GM18907 (cell line): ENCODE data around the gene POC1A.

Experiments
- ATAC-seq: cut with Tn5 transposase; IDR thresholded peaks from one replicate; pipeline ENCODE4 v1.9.1; 2021; ENCODE audit warnings: mild to moderate bottlenecking, moderate library complexity; ENCODE audit not compliant: unreplicated experiment

POC1A gene

DNA sequence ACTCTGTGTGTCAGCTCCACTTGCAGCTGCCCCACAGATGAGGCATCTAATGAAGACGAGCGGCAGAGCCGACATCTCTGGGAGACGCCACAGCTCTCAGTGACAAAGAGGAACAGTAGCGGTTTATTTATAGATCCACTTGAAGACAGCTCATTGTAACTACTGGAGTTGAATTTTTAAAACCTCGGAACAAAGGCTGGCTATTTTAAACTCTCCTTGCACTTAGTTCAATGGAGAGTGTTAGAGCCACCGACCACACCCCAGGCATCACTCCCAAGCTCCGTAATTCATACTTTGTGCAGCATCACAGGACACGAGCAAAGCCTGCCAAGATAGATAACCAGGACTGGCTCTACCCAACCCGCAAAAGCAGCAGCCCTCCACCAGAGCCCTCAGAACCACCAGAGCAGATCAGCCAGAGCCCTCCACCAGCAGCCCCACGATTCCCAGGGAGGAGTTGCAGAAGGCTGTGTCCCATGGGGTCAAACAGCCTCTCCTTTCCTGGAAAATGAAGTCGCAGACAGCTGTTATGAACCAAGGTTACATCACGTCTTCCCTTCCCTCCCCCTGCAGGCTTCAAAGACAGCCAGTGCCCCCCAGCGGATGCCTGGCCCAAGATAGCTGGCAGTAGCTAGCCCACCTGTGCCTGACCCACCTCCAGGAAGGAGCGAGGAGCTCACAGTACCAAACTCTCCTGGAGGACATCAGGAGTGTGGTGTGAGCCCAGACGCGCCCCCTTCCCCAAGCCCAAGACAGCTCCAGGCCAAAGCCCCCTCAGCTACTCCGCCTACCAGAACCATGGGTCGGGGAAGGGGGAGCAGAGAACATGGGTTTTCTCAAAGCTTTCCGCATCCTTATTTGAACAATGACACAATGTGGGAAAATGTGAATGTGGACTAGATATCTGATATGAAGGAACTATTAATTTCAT is 45.7 kb downstream of the POC1A start:
- ATAC-seq, result no peak

DNA sequence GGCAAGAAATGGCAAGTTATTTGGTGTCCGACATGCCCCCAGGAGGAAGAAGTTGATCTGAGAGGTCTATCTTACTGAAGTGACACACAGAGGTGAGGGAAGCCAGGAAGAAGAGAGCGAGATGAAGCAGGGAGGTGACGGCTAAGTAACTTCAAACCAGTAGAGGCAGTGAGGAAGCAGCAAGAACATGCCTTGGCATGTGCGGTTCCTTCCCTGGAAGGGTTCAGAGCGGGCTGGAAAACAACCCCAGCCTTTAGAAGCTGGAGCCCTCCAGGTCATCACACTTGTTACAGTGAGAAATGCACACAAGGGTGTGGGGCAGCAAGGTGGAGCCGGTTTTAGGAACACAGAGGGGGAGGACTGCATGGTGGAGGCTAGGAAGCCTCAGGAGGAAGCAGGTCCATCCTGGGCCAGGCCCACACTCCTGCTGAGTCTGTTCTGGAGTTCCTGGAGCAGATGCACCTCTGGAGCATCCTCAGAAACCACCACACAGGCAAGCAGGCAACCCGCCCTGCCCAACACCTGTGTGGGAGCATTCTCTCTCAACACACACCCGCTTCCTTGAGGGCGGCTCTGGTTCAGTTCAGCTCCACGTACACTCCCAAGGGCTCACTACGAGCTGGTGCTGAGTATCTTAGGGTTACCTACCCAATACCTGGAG is 47.1 kb downstream of the POC1A start:
- no peak for ATAC-seq

DNA sequence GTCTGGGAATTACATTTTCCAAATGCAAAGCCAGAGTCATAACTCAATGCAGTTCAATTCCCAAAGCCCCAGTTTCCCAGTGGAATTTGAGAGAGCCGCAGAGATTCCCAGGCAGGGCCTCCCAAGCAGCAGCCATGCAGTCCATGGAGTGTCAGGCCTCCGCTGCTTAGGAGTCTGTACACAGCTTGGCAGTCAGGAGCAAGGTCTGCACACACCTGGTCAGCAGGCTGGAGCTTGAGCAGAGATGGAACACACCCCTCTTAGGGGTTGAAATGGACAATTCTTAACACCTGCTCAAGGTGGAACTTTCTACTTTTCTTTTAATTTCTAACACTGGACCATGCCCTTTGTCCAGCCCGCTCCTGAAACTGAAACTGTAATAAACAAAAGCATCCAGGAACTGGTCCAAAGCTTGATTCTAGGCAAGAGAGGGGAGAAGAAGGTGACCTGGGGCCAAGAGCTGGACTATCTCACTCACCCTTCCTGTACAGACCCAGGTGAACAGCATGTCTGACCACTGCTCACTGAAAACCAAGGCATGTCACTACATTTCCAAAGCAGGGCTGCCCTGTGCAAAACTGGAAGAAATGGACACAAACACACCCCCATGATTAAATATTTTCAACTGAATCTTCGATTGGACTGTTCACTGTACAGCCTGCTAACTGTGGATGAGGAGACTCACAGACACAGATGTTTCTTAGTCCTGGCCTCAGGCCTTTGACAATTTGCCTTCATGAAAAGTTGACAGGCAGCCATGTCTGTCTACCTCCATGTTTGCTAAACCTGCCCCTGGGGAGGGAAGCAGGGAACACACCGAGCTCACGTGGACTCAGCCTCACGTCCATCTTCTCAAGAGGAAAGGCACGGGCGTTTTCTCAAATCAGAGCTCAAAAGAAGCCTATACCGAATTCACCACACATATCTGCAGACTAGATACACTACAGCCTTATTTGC is 49.3 kb downstream of the POC1A start:
- no peak for ATAC-seq

DNA sequence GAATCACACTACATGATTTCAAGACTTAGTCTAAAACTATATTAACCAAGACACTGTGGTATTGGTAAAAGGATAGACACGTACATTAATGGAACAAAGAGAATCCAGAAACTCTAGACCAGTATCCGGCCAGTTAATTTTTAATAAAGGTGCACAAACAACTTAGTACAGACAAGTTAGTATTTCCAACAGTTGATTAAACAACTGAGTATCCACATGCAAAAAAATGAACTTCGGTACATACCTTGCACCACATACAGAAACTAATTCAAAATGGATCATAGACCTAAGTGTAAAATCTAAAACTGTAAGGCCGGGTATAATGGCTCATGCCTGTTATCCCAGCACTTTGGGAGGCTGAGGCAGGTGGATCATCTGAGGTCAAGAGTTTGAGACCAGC is 51.3 kb downstream of the POC1A start:
- no peak for ATAC-seq

DNA sequence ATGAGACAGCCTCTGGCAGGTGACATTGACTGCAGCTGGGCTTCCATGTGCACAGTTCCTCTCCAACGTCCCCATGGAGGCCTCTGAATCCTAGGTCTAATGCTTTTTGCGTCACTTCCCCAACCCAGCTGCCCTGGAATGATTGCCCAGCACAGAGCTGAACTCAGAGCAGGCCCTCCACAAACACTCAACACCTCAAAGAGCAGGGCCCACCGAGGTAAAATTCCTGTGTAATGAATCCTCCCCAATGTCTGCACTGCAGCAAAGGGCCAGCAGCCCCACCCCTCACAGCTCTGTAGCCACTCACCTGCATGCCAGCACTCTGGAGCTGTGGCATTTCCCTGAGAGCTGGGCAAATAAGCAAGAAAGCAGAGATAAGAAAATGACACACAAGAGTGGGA is 55.2 kb downstream of the POC1A start:
- no peak for ATAC-seq

DNA sequence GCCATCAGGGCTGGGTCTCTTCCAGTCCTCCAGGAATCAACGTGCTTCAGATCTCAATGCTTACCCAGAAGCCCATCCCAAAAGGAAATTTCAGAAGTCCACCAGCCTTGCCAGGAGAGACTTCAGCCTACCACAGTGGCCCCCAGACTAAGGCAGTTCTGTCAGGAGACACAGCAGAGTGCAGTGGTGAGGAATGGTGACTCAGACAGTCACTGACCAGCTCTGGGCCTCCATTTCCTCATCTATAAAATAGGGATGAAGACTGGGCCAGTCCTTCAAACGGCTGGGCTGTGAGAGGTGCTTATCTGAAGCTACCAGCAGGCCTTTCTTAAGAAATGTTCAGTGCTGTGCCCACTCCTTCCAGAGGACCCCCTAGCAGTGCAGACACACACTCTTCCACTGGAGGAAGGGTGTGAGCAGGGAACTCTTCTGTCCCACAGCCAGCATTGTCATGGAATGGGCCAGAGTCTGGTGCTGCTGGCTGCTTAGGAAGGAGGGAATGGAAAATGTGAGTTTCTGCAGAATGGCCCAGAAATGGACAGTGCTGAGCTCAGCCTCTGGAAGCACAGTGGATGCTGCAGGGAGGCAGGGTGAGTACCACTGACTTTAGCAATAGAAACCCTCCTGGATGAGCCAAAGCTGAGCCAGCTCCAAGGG is 56.2 kb downstream of the POC1A start:
- no peak for ATAC-seq

DNA sequence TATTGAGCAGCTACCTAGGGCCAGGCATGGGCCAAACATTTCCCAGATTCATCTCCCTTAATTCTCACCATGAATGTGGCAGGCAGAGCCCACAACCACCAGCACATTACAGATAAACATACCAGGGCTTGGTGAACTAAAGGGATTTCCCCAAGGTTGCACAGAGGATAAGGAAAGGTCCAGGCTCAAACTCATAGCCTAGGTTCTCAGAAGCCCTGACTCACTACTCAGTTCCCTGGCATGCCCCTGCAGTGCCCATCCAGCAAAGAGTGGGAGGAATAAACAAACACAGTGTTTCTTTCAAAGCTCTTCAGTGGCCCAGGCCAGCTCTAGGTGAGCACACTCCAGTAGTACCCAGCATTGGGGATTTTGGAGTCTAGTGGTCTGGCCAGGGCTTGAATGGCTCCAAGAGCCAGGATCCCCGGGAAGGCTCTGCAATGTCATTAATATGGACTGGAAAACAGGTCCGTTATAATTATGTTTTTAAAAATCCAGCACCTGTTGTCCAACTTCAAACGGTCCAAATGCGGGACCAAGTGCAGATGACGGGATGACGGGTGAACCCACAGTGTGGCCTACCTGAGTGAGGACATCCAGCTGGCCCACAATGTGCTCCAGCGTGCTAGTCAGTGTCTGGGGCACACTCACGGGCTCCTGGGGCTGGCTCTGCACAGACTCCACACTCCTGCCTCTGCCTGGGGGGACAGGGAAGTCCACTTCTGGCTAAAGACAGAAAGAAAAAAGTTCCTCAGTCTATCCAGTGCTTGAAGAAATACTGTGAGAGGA is 58.0 kb downstream of the POC1A start:
- ATAC-seq, result no peak

DNA sequence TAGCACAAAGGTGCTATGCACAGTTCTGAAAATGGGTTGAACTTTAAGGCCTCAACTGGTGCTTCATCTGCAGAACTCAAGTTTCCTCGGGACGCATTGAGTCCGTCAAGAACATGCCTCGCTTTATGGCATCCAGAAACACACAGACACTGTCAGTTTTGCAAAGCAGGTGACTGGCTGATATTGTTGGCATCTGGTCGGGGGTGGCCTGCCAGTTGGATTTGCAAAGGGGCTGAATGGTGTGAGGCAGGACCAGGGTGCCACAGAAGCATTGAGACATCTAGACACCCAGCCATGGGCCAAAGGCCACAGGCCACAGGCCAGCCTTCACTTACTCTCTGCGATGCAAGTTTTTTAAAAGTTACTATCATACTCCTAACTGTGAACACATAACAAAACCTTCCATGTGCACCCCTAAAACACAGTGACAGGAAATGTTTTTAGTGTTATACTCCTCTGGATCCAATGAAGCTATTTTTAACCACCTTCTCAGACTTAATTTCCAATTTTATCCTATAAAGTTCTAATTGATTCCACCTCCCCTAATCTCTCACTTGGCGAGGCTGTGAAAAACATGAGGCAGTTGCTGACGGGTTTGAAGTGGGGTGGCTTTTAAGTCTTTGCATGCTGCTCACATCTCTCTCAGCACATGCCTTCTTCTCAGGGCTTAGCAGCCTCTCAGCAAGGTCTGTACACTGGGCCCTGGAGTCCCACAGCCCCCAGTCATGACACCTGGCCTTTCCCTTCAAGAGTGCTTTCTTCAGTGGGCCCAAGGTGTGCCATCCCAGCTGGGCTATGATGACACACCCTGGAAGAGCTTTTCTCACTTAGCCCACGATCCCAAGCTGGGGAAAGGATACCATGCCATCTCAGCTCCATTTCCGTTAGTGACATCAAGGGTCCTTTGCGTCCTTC is 59.4 kb downstream of the POC1A start:
- no peak for ATAC-seq

DNA sequence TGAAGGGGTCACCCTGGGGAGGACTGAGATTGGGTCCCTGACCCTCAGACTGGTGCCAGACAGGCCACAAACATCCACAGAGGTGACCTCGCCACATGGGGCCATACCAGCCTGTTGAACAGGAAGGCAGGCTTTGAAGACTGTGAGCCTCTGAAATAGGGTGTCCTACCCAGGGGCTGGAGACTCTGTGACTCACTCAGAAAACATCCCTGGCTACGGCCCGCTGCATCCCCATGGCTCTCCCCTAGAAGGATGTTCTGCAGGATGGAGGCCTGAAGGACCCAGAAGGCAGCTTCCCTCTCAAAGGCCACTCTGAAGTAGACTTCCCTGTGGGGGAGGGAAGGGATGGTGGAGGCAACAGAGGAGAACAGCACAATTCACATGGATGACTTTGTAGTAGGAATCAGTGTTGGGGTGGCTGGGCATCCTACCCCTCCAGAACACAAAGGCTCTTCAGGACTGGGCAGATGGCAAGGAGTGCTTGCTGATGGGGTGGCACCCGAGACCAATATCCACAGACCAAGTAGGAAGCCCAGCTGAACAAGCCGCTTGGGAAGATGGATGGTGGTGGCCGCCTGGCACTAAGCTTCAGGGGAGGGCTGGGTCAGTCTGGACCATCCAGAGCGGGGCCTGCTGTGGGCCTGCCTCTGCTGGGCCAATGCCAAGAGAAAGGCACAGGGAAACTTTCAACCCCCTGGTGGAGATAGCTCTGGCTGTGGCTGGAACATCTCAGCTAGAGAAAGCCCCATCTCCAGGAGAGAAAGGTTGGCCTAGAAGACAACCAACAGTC is 60.3 kb downstream of the POC1A start:
- ATAC-seq, result no peak

DNA sequence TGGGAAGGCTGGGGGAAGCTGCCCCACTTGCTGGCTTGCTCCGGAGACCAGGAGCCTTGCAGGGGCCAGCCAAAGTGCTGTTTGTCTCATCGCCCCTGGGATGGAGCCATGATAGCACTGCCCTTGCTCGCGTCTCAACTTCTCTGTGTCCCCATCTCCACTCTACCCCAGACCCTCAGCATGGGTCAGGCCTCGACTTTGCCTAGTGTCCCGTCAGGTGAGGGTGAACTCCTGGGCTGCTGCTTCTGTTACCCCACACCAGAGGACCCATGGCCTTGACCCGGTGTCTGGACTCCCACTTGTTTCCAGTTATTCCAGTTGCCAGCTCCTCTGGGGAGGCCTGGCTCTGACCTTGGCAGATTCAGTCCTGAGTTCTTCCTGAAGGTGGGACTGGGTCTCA is 61.3 kb downstream of the POC1A start:
- no peak for ATAC-seq

DNA sequence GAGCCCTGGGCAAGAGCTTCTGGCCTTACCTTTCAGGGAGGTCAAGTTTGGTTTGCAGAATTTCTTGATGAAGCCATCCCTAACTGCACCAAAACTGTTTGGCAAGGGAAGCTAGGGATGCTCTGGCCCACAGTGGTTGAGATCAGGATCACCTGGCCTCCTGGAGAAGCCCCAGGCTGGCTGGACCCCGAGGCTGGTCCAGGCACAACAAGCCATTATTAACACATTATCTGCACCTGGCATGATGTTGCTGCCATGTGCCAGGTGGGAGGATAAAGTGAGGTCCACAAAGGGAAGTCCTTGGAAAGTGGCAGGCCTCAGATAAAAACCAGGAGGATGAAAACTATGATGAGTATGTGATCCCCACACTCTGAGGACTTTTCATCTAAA is 62.0 kb downstream of the POC1A start:
- ATAC-seq, result no peak

DNA sequence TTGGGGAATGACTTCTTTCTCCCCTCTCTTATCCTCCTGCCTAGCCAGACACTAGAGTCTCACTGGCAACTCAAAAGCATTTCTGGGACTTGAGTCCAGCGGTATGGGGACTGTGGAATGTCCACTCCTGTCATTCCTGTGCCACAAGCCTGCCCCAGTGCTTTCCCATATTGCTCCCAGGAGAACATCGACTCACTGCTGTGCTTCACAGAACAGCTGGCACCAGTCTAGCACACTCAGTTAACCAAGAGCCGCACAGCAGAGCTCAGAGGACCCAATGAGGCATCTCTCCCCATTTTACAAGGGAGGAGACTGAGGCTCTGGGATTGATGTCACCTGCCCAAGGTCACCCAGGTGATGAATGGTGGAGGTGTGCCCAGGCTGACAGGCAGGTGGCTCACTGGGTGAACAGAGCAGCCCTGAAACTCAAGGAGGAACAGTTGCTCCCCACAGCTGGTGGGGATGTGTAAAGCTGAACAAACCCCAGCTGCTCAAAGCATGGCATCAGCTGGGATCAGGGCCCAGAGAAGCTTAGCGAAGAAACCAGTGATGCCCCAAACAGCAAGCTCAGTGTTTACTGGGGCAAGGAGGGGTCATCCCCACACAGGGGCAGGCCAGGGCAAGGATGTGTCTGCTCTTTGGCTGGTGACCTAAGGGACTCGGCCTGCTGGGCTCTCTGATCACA is 62.5 kb downstream of the POC1A start:
- no peak for ATAC-seq

DNA sequence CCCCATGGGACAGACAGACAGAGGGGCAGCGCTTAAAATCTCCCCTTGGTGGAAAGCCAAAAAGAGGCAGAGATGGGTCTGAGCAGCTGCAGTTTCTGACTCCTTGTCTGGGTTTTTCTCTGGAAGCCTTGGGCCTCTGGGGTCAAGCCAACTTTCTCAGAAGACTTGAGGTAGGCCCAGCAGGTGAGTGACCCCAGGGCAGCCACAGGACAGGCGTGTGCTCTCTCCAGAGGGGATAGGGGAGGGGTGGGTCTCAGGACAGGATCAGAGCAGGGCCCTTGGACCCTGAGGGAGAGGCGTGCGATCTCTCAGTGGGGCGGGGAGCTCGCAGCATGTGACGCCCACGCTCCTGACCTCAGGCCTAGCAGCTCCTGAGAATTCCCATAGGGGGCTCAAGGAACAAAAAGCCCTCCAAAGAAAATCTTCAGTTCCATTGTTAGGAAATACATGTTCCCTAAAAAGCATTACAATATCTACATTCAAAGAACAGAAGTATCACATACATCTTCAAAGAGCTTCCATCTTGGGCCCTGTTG is 63.2 kb downstream of the POC1A start:
- no peak for ATAC-seq

DNA sequence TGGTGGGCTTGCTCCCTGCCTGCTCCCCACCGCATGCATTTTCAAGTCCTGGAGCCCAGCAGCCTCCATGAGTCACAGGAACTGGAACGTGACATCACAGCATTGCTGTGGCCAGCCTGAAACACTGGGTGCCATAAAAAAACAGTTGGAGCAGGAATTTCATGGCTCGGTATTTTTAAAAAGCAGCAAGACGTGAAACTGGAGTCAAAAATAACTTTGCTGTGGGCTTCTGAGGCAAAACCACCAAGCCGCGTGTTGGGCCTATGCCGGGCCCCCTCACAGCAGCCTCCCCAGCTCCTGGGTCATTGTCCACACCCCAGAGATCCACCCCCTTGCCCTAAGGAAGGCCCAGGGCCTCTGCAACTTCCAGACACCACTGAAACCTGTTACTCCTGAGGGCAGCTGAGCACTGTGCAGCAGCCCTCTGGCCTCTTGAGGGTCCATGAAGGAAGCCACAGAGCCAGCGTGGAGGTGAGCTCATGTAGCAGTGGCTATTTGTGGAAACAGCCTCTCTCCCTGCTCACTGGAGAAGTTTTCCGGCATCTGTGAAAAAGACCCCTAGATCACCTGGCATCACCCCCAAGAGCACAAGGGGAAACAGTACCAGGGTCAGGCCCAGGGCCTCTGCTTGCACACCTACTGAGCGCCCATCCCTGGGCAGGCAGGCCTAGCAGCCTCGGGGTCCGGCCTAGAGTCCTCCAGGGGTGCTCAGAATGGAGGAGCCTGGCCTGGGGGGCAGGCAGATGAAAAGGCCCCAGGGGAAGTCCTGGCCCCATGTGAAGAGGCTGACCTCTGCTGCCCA is 63.9 kb downstream of the POC1A start:
- no peak for ATAC-seq

DNA sequence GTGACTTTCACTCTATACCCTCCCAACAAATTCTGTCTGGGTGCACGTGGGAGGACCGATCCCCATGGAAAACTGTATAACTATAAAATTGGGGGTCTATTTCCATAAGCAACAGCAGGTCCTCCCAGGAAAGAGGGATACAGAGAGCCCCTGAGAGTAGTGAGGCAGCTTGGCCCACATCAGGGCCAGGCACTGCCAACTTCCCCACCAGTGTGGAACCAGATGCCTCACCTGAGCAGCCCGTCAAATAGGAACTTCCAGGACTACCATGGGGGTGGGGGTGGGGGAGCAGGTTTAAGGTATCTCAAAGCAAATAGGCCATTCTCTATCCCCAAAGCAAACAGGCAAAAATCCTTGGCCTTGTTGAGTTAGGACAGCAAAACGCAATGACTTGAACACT is 64.5 kb downstream of the POC1A start:
- ATAC-seq, result no peak
